Measurements from ENCODE around the gene COX6B1. TPM values are rescaled to one million over a fixed set of nuclear protein-coding genes. Genes with fewer than 3 reads are reported as not detected.
A peak's percentile ranks its signal among the peaks of the same experiment; 100 is the strongest.

COX6B1 gene
- polyA plus RNA-seq, 3 donors = 306 to 397 (median 334) TPM

DNA sequence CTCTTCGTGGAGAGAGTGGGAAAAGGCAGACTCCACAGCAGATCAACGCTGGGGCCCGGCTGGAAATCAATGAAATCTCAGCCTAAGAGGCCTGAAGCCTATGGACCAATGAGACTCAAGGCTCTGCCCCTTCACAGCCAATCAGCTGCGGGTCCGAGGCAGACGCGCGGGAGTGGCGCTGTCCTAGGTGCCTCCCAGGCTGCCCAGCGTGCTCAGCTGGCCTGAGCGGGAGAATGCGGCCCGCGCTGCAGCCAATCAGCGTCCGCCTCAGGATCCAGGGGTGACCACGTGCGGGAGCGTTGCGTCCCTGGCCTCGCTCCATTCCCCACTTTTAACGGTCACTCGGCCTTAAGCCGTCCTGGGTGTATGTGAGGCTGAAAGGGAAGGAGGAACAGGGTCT lies 56.1 kb downstream of the COX6B1 start, which contains the start of gene ZBTB32:
TSS of gene ZBTB32 (plus strand) at position 341 of the 400 bp plus-strand sequence. CDS start 10,069 bp downstream, outside the sequence.
- DNase-seq = peak; percentile 45

Other genes starting within 250 kb of the COX6B1 start
- gene FFAR2, start 200.1 kb upstream of the COX6B1 start, polyA plus RNA-seq (ENCODE audit: insufficient read length in 3 of 3) = under 1 TPM; 0.19 to 0.41 (median 0.28) TPM
- gene KRTDAP, start 157.9 kb upstream of the COX6B1 start, polyA plus RNA-seq (ENCODE audit: insufficient read length in 3 of 3) = 1 to 10 TPM in 1 of 3 donors, under 1 TPM in 2; 0.48 to 1.6 (median 0.70) TPM
- 100 to 1,000 TPM in 2 of 3 donors, 10 to 100 TPM in 1; 72.2 to 133 (median 113) TPM for gene DMKN, start 134.7 kb upstream of the COX6B1 start, polyA plus RNA-seq (ENCODE audit: insufficient read length in 3 of 3)
- gene SBSN, start 120.0 kb upstream of the COX6B1 start, polyA plus RNA-seq (ENCODE audit: insufficient read length in 3 of 3) = not detected
- gene GAPDHS, start 114.9 kb upstream of the COX6B1 start, polyA plus RNA-seq (ENCODE audit: insufficient read length in 3 of 3) = not detected
- gene TMEM147, start 102.7 kb upstream of the COX6B1 start, polyA plus RNA-seq (ENCODE audit: insufficient read length in 3 of 3) = 100 to 1,000 TPM in 1 of 3 donors, 10 to 100 TPM in 2; 94.0 to 109 (median 96.3) TPM
- under 1 TPM in 1 of 3 donors, not detected in 2; 0.03 TPM for gene ATP4A, start 84.7 kb upstream of the COX6B1 start, polyA plus RNA-seq (ENCODE audit: insufficient read length in 3 of 3)
- not detected for gene PMIS2, start 62.1 kb upstream of the COX6B1 start, polyA plus RNA-seq (ENCODE audit: insufficient read length in 3 of 3)
- 10 to 100 TPM; 25.2 to 33.1 (median 25.4) TPM for gene HAUS5, start 35.6 kb upstream of the COX6B1 start, polyA plus RNA-seq (ENCODE audit: insufficient read length in 3 of 3)
- gene RBM42, start 19.3 kb upstream of the COX6B1 start, polyA plus RNA-seq (ENCODE audit: insufficient read length in 3 of 3) = 10 to 100 TPM; 66.7 to 93.3 (median 84.2) TPM
- gene ETV2, start 6.6 kb upstream of the COX6B1 start, polyA plus RNA-seq (ENCODE audit: insufficient read length in 3 of 3) = 1 to 10 TPM; 2.4 to 2.7 (median 2.4) TPM
- gene UPK1A, start 18.2 kb downstream of the COX6B1 start, polyA plus RNA-seq (ENCODE audit: insufficient read length in 3 of 3) = 10 to 100 TPM; 13.1 to 27.1 (median 15.8) TPM
- under 1 TPM; 0.21 to 0.62 (median 0.30) TPM for gene ZBTB32, start 56.2 kb downstream of the COX6B1 start, polyA plus RNA-seq (ENCODE audit: insufficient read length in 3 of 3)
- 10 to 100 TPM; 37.4 to 41.5 (median 37.7) TPM for gene KMT2B, start 69.7 kb downstream of the COX6B1 start, polyA plus RNA-seq (ENCODE audit: insufficient read length in 3 of 3)
- gene IGFLR1, start 94.1 kb downstream of the COX6B1 start, polyA plus RNA-seq (ENCODE audit: insufficient read length in 3 of 3) = 1 to 10 TPM; 2.1 to 3.9 (median 3.8) TPM
- 10 to 100 TPM; 18.0 to 21.7 (median 19.3) TPM for gene U2AF1L4, start 97.1 kb downstream of the COX6B1 start, polyA plus RNA-seq (ENCODE audit: insufficient read length in 3 of 3)
- gene PSENEN, start 97.3 kb downstream of the COX6B1 start, polyA plus RNA-seq (ENCODE audit: insufficient read length in 3 of 3) = 10 to 100 TPM; 61.5 to 77.1 (median 68.9) TPM
- gene LIN37, start 100.3 kb downstream of the COX6B1 start, polyA plus RNA-seq (ENCODE audit: insufficient read length in 3 of 3) = 10 to 100 TPM; 13.1 to 14.0 (median 13.8) TPM
- gene HSPB6, start 108.7 kb downstream of the COX6B1 start, polyA plus RNA-seq (ENCODE audit: insufficient read length in 3 of 3) = 10 to 100 TPM; 20.5 to 34.1 (median 23.3) TPM
- gene PROSER3, start 109.9 kb downstream of the COX6B1 start, polyA plus RNA-seq (ENCODE audit: insufficient read length in 3 of 3) = 10 to 100 TPM; 15.6 to 26.2 (median 26.0) TPM
- 10 to 100 TPM; 26.4 to 38.7 (median 32.1) TPM for gene ARHGAP33, start 127.2 kb downstream of the COX6B1 start, polyA plus RNA-seq (ENCODE audit: insufficient read length in 3 of 3)
- 10 to 100 TPM; 41.4 to 52.5 (median 49.5) TPM for gene PRODH2, start 164.5 kb downstream of the COX6B1 start, polyA plus RNA-seq (ENCODE audit: insufficient read length in 3 of 3)
- 100 to 1,000 TPM; 145 to 223 (median 223) TPM for gene NPHS1, start 204.2 kb downstream of the COX6B1 start, polyA plus RNA-seq (ENCODE audit: insufficient read length in 3 of 3)
- 10 to 100 TPM; 12.3 to 13.0 (median 12.7) TPM for gene KIRREL2, start 208.6 kb downstream of the COX6B1 start, polyA plus RNA-seq (ENCODE audit: insufficient read length in 3 of 3)
- gene APLP1, start 220.3 kb downstream of the COX6B1 start, polyA plus RNA-seq (ENCODE audit: insufficient read length in 3 of 3) = 10 to 100 TPM; 26.6 to 29.2 (median 29.1) TPM